Ecto neural progenitor cell (in vitro differentiated cells): Measurements from ENCODE around the gene C1orf56.
"Not testable (repeated sequence)": the region's sequence is repeated elsewhere in the genome, so short reads cannot be mapped to it uniquely, and the experiment has no call there.

Experiments
- DNase-seq: peaks from one replicate; pipeline ENCODE4 v3.0.0-alpha.2; 2018; ENCODE audit warnings: low spot score

C1orf56 gene

DNA sequence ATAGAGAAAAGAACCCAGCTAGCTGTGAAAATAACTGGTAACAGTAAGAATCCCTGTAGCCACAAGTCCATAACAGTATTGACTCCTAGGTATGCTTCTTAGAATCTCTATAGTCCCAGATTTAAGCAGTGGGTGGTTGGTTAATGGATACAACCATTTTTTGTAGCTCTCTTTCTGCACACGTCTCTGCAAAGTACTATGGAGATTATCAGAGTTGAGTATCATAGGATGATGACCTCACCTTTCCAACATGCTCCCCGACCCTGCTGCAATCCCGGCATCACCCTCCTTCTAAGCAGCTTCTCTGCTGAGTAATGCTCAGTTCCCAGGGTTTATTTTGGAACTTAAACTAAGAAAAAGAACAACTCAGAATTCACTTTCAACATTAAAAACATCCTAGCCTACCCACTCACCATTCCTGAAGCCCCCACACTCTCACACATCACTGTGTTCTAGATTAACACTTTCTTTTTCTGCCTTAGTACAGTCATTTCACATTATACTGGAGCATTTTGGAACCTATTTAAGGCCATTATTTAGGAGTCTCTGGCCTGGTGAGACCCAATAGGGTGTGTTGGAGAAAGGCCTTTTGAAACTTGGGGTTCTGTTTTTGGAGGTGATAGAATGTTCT is 15.3 kb downstream of the C1orf56 start:
- no peak for DNase-seq

DNA sequence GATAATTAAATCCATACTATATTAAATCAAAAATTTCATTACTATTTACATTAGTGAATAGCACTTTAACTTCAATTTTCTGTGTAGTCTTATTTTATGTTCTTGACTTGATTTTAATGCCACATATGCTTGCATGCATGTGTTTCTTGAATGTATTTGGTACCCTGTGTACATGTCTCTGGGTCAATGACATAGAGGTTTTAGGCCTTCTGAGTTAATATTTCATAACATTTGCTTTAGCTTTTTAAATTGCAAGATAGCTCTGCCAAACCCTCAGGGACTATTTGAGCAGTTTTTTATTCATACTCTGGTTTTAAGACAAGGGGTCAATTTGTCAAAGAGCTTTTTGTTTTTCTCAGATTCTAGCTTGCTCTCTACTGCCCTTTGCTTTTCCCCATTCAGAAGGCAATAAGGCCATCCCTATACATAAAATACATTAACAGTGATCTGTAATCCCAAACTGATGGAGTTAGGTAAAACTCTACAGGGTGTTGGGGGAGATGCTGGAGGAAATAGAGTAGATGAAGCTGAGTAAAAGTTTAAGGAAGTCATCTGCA is 17.6 kb downstream of the C1orf56 start:
- no peak for DNase-seq

DNA sequence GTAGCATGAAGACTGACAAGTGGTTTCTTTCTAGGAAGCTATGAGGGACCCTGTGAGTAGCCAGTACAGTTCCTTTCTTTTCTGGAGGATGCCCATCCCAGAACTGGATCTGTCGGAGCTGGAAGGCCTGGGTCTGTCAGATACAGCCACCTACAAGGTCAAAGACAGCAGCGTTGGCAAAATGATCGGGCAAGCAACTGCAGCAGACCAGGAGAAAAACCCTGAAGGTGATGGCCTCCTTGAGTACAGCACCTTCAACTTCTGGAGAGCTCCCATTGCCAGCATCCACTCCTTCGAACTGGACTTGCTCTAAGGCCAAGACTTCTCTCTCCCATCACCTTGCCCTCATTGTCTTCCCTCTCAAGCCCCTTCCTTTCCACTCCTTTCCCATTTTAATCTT is 19.6 kb downstream of the C1orf56 start:
- DNase-seq, result no peak

DNA sequence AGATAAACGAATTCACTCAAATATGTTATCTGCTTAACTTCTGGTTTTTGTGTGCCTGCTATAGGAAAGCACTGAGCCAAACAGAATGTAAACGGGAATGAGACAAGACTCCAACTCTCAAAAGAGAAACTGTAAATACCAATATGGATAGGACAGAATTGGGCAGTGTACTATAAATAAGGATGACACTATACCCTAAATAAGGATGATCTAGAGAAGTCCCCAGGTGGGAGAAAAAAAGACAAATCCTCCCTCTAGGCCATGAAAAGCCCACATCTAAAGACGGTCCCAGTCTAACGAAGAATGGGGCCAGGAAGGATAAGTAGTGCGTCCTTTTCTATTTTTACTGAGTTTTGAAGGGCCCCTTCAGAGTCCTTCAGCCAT is 21.5 kb downstream of the C1orf56 start:
- DNase-seq, result no peak

DNA sequence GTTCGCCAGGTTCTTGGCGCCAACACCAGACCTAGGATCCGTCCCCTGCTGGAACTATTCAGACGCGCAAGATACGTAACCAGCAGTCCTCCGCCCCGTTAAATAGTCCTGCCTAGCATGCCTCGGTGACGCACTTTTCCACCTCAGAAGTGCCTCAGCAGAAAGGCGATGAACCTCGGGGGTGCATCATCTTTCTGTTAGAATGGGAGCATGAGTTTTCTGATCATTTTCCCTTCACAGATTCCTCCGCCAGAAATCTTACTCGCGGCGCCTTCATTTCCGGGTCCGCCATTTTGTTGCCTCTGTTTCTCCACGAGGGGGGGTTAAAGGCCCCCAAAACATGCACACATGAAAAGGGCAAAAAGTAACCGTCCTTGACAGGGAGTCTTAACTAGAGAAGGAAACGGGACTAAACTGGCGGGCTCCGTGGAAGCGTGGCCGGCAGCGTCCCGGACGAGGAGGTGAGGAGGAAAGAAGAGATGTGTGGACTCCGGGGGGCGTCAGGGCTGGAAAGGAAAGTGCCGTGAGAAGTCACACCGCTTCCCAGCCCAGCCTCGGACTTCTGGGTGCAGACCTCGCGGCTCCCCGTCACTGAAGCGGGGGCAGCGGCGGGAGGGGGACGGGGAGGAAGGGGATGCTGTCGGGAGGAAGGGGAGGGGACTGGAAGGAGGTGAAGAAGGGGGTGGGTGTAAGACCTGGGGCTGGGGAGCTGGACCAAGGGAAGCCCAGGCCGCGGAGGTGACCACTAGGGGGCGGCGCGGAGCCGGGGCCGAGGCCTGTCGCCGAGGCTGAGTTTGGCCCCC is 23.1 kb downstream of the C1orf56 start, which contains the start of gene GABPB2:
GABPB2 (plus strand) TSS at position 288 of the 803 bp plus-strand sequence. CDS start 17,429 bp downstream, outside the sequence.
- peak; percentile 93 for DNase-seq

DNA sequence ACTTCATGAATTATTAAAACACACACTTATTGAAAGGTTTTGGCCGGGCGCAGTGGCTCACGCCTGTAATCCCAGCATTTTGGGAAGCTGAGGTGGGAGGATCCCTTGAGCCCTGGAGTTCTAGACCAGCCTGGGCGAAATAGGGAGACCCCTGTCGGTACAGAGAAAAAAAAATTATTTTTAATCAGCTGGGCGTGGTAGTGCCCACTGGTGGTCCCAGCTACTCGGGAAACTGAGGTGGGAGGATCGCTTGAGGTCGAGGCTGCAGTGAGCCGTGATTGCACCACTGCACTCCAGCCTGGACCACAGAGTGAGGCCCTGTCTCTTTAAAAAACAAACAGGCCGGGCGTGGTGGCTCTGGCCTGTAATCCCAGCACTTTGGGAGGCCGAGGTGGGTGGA is 24.7 kb downstream of the C1orf56 start:
- DNase-seq, result no peak

DNA sequence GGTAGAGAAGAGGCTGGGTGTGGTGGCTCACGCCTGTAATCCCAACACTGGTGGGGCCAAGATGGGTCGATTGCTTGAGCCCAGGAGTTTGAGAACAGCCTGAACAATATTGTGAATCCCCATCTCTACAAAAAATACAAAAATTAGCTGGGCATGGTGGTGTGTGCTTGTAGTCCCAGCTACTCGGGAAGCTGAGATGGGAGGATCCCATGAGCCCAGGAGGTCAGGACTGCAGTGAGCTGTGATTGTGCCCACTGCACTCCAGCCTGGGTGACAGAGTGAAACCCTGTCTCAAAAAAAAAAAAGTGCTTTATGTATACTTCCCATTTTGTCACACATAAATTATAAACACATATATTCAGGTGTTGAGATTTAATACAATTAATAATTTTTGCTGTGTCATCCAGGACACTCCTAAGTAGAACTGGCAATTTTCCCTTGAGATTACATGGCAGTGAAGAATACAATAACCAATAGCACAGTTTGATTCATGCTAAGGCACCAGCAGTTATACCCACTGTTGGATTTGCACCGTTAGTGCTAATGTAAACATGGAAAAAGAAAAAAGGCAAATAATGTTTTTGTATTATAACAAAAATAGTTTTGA is 38.5 kb downstream of the C1orf56 start:
- no peak for DNase-seq

DNA sequence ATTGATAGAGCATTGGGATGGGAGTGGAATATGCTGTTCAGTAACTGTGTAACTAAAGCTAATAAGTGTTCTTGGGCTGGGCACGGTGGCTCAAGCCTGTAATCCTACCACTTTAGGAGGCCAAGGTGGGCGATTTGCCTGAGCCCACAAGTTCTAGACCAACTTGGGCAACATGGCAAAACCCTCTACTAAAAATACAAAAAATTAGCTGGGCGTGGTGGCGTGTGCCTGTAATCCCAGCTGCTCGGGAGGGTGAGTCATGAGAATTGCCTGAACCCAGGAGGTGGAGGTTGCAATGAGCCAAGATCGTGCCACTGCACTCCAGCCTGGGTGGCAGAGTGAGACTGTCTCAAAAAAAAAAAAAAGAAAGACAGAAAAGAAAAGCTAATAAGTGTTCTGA is 49.9 kb downstream of the C1orf56 start:
- DNase-seq, result not testable (repeated sequence)

DNA sequence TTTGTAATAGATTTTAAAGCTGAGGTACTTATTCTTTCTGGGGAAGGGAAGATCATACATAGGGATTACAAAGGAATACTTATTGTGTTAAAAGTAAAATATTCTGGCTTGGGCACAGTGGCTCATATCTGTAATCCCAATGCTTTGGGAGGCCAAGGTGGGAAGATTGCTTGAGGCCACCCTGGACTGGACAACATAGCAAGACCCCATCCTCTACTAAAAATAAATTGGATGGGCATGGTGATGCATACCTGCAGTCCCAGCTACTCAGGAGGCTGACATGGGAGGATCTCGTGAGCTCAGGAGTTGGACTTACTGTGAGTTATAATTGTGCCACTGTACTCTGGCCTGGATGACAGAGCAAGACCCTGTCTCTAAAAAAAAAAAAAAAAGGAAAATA is 50.6 kb downstream of the C1orf56 start:
- no peak for DNase-seq
